Endothelial cell of umbilical vein (primary cell): ENCODE data around the gene SMKR1. TPM values are rescaled to one million over a fixed set of nuclear protein-coding genes. Genes with fewer than 3 reads are reported as not detected.

Experiments
- BruUV-seq: library from RNA; stranded (reverse); fragments of 400-500 nt; replicated peaks from 2 replicates; lab custom pipeline; 2021; lab: Mats Ljungman, UMichigan
- CTCF ChIA-PET: fragments of 300-600, 350-600 bp; sonication (Branson Sonifier 250); formaldehyde crosslinking; loops from one replicate; lab custom pipeline; 2021; ENCODE audit warnings: antibody characterized with exemption, inconsistent platforms; lab: Charles Lee
- POLR2A ChIA-PET: fragments of 300-600, 350-600 bp; sonication (Branson Sonifier 250); formaldehyde crosslinking; loops from one replicate; lab custom pipeline; 2021; ENCODE audit warnings: antibody characterized with exemption, inconsistent platforms; lab: Charles Lee
- DNase-seq: peaks from one replicate; pipeline ENCODE4 v3.0.0-alpha.2; 2011; ENCODE audit warnings: low read depth, low spot score
- FAIRE-seq: peaks from 2 replicates; lab custom pipeline; 2011; peaks lifted over from hg19 to GRCh38; lab: Jason Lieb, UNC
- H2AFZ ChIP-seq: 2 replicates; pipeline ENCODE4 v1.6.0; 2012; ENCODE audit warnings: low read depth, low read length, control low read depth, inconsistent platforms
- H3K27ac ChIP-seq: 2 replicates; pipeline ENCODE4 v1.5.1; 2011; ENCODE audit warnings: low read depth, mild to moderate bottlenecking, control low read depth, low read length, moderate library complexity; ENCODE audit not compliant: insufficient read depth
- H3K27me3 ChIP-seq, 2 experiments: 2 replicates each; pipeline versions ENCODE4 v1.6.0 to v1.6.1; 2011; ENCODE audit warnings: low read length in 2 of 2, mixed read lengths in 1 of 2; ENCODE audit not compliant: control insufficient read depth in 2 of 2, insufficient read depth in 2 of 2
- H3K36me3 ChIP-seq, 2 experiments: 2 replicates in 1 of 2; 3 replicates in 1 of 2; pipeline ENCODE4 v1.5.1; 2011; ENCODE audit warnings: low read length in 2 of 2, mild to moderate bottlenecking in 1 of 2, moderate library complexity in 1 of 2; ENCODE audit not compliant: control insufficient read depth in 2 of 2, insufficient read depth in 2 of 2; ENCODE audit errors: extremely low read depth in 1 of 2
- H3K4me1 ChIP-seq: 3 replicates; pipeline ENCODE4 v1.5.1; 2011; ENCODE audit warnings: mild to moderate bottlenecking, low read length; ENCODE audit not compliant: control insufficient read depth, insufficient read depth; ENCODE audit errors: extremely low read depth
- H3K4me2 ChIP-seq: 2 replicates; pipeline ENCODE4 v1.6.1; 2011; ENCODE audit warnings: low read length, control low read depth, mixed read lengths; ENCODE audit not compliant: insufficient read depth
- H3K4me3 ChIP-seq, 3 experiments: fragments of 200-600 bp in 1 of 3; sonication (generic), shearing (Covaris generic) in 1 of 3; replicated peaks in 1 of 3; 2 replicates each; pipeline ENCODE4 v1.5.1; 2011 to 2016; ENCODE audit warnings: control low read depth in 3 of 3, low read length in 3 of 3, mild to moderate bottlenecking in 2 of 3, inconsistent platforms in 1 of 3, low read depth in 1 of 3, moderate library complexity in 1 of 3; ENCODE audit not compliant: insufficient read depth in 1 of 3
- H3K79me2 ChIP-seq: 2 replicates; pipeline ENCODE4 v1.6.0; 2012; ENCODE audit warnings: low read length, inconsistent platforms; ENCODE audit not compliant: control insufficient read depth, insufficient read depth
- H3K9ac ChIP-seq: replicated peaks from 2 replicates; pipeline ENCODE3; 2011; ENCODE audit warnings: low read length, control low read depth; ENCODE audit not compliant: insufficient read depth; ENCODE audit errors: extremely low read depth
- H3K9me1 ChIP-seq: replicated peaks from 3 replicates; pipeline ENCODE4 v1.6.0; 2011; ENCODE audit warnings: mild to moderate bottlenecking, low read length; ENCODE audit not compliant: control insufficient read depth, insufficient read depth; ENCODE audit errors: extremely low read depth
- H3K9me3 ChIP-seq: replicated peaks from 2 replicates; pipeline ENCODE4 v1.5.1; 2012; ENCODE audit warnings: low read length, inconsistent platforms; ENCODE audit not compliant: control insufficient read depth, insufficient read depth
- H4K20me1 ChIP-seq: replicated peaks from 2 replicates; pipeline ENCODE3; 2011; ENCODE audit warnings: mild to moderate bottlenecking, low read length; ENCODE audit not compliant: control insufficient read depth, insufficient read depth; ENCODE audit errors: extremely low read depth
- EZH2 ChIP-seq: IDR thresholded peaks from 2 replicates; pipeline ENCODE4 v1.6.1; 2012; ENCODE audit warnings: borderline replicate concordance, low read depth, mild to moderate bottlenecking, moderate library complexity, low read length, inconsistent platforms; ENCODE audit not compliant: severe bottlenecking
- FOS ChIP-seq: IDR thresholded peaks from 2 replicates; pipeline ENCODE4 v1.6.1; 2011; ENCODE audit warnings: mild to moderate bottlenecking, low read length, moderate library complexity, borderline replicate concordance; ENCODE audit not compliant: insufficient read depth
- GATA2 ChIP-seq: IDR thresholded peaks from 2 replicates; pipeline ENCODE4 v1.7.0; 2011; ENCODE audit warnings: low read depth, mild to moderate bottlenecking, moderate library complexity, mixed read lengths, low read length; ENCODE audit not compliant: insufficient read length, insufficient read depth
- JUN ChIP-seq: IDR thresholded peaks from 2 replicates; pipeline ENCODE4 v1.6.1; 2011; ENCODE audit warnings: borderline replicate concordance, low read depth; ENCODE audit not compliant: insufficient read length, insufficient read depth
- MYC ChIP-seq: IDR thresholded peaks from one replicate; pipeline ENCODE4 v1.6.1; 2011; ENCODE audit warnings: mild to moderate bottlenecking, low read depth, low read length
- POLR2A ChIP-seq: IDR thresholded peaks from 2 replicates; pipeline ENCODE4 v1.6.1; 2012; ENCODE audit warnings: low read depth, mild to moderate bottlenecking, control low read depth, low read length
- POLR2AphosphoS5 ChIP-seq: IDR thresholded peaks from 2 replicates; pipeline ENCODE4 v1.6.1; 2012; ENCODE audit warnings: low read depth, mild to moderate bottlenecking, control low read depth, low read length, moderate library complexity; ENCODE audit not compliant: insufficient read depth
- dilution Hi-C: fragments of 300-500 bp; cut with MboI; formaldehyde crosslinking; loops from one replicate; pipeline ENCODE4 v1.15.0; 2019; ENCODE audit warnings: low sequenced_read_pairs; ENCODE audit not compliant: extremely low pct_ligation_motif_present
- intact Hi-C: fragments of 100-400 bp; cut with micrococcal nuclease; formaldehyde crosslinking; loops from one replicate; pipeline ENCODE4 v1.10.0; 2022
- polyA plus RNA-seq, 4 experiments: library from polyadenylated mRNA; depleted of rRNA in 3 of 4; stranded (reverse) in 3 of 4; unstranded in 1 of 4; fragments of >200 nt; gene quantifications; 2 replicates each; pipeline versions ENCODE4 v1.2.1 to v1.2.3, GENCODE V29; 2011 to 2012; ENCODE audit warnings: missing spikeins in 1 of 4
- total RNA-seq: library from RNA; stranded (reverse); gene quantifications from 2 replicates; pipeline ENCODE4 v1.2.3, GENCODE V29; 2021
- TF ChIP-seq, protein P1 (sequence below), 2 donors: IDR thresholded peaks; 1 replicate in 1 of 2; 2 replicates in 1 of 2; pipeline ENCODE4 v1.5.1; 2011; ENCODE audit warnings: low read length in 2 of 2, mild to moderate bottlenecking in 2 of 2, moderate library complexity in 2 of 2, control low read depth in 1 of 2, inconsistent platforms in 1 of 2, low read depth in 1 of 2; ENCODE audit not compliant: insufficient read depth in 1 of 2; ENCODE audit errors: extremely low read depth in 1 of 2
- TF ChIP-seq, protein P2 (sequence below): IDR thresholded peaks from 2 replicates; pipeline ENCODE4 v1.6.1; 2011; ENCODE audit not compliant: insufficient read depth, insufficient read length

The SMKR1 gene
- total and polyA plus RNA-seq, 2 donors (not counting 3 experiments of a cell fraction or from before 2014, with no cell fraction given), result 0.64 TPM; not detected in 1

DNA sequence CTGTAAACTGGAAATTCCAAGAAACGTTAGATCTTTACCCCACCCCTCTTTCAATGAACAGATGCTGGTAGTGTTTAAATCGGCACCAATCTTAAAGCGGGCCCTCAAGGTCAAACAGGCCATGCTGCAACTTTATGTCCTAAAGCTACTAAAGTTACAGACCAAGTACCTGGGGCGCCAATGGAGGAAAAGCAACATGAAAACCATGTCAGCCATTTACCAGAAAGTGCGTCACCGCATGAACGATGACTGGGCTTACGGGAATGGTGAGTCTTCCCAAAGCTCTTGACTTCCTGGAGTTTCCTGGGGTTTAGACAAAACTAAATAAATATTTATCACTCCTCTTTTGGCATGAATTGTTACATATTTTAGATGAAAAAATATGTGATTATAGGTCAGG lies 19.6 kb upstream of the SMKR1 start:
- POLR2A ChIA-PET, result no interaction called here
- dilution Hi-C loops (no loop called here), intact Hi-C loops (no loop called here)
- Histone ChIP-seq H3K4me2 (no peak overlapping the region), H3K79me2 (no peaks in the 10 kb centered on the region), H3K9me3 (no peaks in the 10 kb centered on the region), H3K9me1 (no peaks in the 10 kb centered on the region), H3K9ac (no peak overlapping the region), H3K27me3 (no peaks in the 10 kb centered on the region), H3K27ac (no peak overlapping the region), H3K4me3 (no peak overlapping the region), H3K36me3 (peaks cover 0 to 2% of the 10 kb centered on the region in 2 experiments), H3K4me1 (no peaks in the 10 kb centered on the region), H2AFZ (no peak overlapping the region), H4K20me1 (no peaks in the 10 kb centered on the region)
- FAIRE-seq (no peak), DNase-seq (no peak)
- CTCF ChIA-PET, result interaction anchor here (0.9 to 2.0 kb wide), 5 partner anchors 11 to 319 kb away, joined by 3 to 5 read pairs (median 4); no protein-coding TSS in a partner anchor
- no TSS peak for BruUV-seq
- TF ChIP-seq EZH2 (no peak), FOS (no peak)

DNA sequence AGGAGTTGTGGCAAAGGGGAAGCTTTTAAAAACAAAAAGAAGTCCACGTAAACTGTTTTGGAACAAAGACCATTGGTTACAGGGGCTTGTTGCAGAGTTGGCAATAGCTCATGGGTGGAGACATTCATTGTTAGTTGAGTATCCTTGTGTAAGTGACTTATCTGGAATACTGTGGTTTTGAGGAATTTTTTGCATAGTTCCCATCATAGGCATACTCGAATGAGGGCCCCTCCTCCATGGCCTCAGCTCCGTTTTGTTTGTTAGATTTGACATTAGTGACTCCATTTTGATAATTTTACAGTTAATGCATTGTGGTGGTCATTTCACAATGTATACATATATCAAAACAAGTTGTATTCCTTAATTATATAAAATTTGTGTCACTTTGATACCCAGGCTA lies 12.8 kb upstream of the SMKR1 start:
- TF ChIP-seq POLR2AphosphoS5 (no peak), JUN (no peak), POLR2A (no peak), EZH2 (no peak), FOS (no peak), GATA2 (no peak), MYC (no peak)
- TF ChIP-seq, protein P1, sequence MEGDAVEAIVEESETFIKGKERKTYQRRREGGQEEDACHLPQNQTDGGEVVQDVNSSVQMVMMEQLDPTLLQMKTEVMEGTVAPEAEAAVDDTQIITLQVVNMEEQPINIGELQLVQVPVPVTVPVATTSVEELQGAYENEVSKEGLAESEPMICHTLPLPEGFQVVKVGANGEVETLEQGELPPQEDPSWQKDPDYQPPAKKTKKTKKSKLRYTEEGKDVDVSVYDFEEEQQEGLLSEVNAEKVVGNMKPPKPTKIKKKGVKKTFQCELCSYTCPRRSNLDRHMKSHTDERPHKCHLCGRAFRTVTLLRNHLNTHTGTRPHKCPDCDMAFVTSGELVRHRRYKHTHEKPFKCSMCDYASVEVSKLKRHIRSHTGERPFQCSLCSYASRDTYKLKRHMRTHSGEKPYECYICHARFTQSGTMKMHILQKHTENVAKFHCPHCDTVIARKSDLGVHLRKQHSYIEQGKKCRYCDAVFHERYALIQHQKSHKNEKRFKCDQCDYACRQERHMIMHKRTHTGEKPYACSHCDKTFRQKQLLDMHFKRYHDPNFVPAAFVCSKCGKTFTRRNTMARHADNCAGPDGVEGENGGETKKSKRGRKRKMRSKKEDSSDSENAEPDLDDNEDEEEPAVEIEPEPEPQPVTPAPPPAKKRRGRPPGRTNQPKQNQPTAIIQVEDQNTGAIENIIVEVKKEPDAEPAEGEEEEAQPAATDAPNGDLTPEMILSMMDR (IDR thresholded peaks at IDR 0.05; ENCODE audit: extremely low read depth in 1 of 2, insufficient read depth in 1 of 2, low read depth in 1 of 2, low read length in 2 of 2), result no peak
- TF ChIP-seq, protein P2, sequence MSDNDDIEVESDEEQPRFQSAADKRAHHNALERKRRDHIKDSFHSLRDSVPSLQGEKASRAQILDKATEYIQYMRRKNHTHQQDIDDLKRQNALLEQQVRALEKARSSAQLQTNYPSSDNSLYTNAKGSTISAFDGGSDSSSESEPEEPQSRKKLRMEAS, result no peak
- Histone ChIP-seq H3K36me3 (no peaks in the 10 kb centered on the region), H4K20me1 (no peaks in the 10 kb centered on the region), H3K4me2 (no peak overlapping the region), H3K79me2 (no peaks in the 10 kb centered on the region), H3K4me1 (no peaks in the 10 kb centered on the region), H3K27ac (no peak overlapping the region), H2AFZ (no peak overlapping the region), H3K9ac (no peak overlapping the region), H3K4me3 (no peak overlapping the region), H3K9me1 (no peaks in the 10 kb centered on the region), H3K27me3 (no peaks in the 10 kb centered on the region), H3K9me3 (no peaks in the 10 kb centered on the region)
- CTCF ChIA-PET, result no interaction called here
- POLR2A ChIA-PET, result no interaction called here
- no peak for DNase-seq
- BruUV-seq, result no TSS peak
- no peak for FAIRE-seq
- intact Hi-C loops (no loop called here), dilution Hi-C loops (no loop called here)
